Neural cell (in vitro differentiated cells): Measurements from ENCODE around the gene THRB. TPM values are rescaled to one million over a fixed set of nuclear protein-coding genes. Genes with fewer than 3 reads are reported as not detected.

Experiments used
- H2AFZ ChIP-seq: fragments of 200-600, 300-800 bp; sonication (generic), shearing (Covaris generic); 2 replicates; pipeline ENCODE4 v1.6.0; 2014; ENCODE audit warnings: low read depth, mild to moderate bottlenecking, antibody characterized with exemption, low read length, moderate library complexity
- H3F3A ChIP-seq: fragments of 200-600 bp; shearing (Covaris generic); 2 replicates; pipeline ENCODE4 v1.6.1; 2016; ENCODE audit warnings: mild to moderate bottlenecking, moderate library complexity, mixed read lengths, antibody characterized with exemption, low read length; ENCODE audit not compliant: insufficient read depth, poor library complexity, severe bottlenecking
- H3K27ac ChIP-seq: fragments of 200-600, 300-800 bp; sonication (generic), shearing (Covaris generic); 2 replicates; pipeline ENCODE4 v1.5.1; 2014; ENCODE audit warnings: mild to moderate bottlenecking, low read length, moderate library complexity
- H3K27me3 ChIP-seq: fragments of 300-800, 200-600 bp; sonication (generic), shearing (Covaris generic); 2 replicates; pipeline ENCODE4 v1.6.0; 2014; ENCODE audit warnings: mild to moderate bottlenecking, low read depth, low read length, moderate library complexity; ENCODE audit not compliant: insufficient read depth
- H3K36me3 ChIP-seq: fragments of 300-800, 200-600 bp; sonication (generic), shearing (Covaris generic); 2 replicates; pipeline ENCODE4 v1.5.1; 2014; ENCODE audit warnings: mild to moderate bottlenecking, antibody characterized with exemption, low read length, moderate library complexity; ENCODE audit not compliant: insufficient read depth
- H3K4me2 ChIP-seq: fragments of 300-800, 200-600 bp; sonication (generic), shearing (Covaris generic); 2 replicates; pipeline ENCODE4 v1.6.0; 2014; ENCODE audit warnings: mild to moderate bottlenecking, low read length
- H3K4me3 ChIP-seq: fragments of 300-800, 200-600 bp; sonication (generic), shearing (Covaris generic); 2 replicates; pipeline ENCODE4 v1.5.1; 2014; ENCODE audit warnings: mild to moderate bottlenecking, low read length, moderate library complexity
- H3K79me2 ChIP-seq: fragments of 200-600 bp; shearing (Covaris generic); replicated peaks from 2 replicates; pipeline ENCODE4 v1.6.0; 2014; ENCODE audit warnings: mild to moderate bottlenecking, low read length, moderate library complexity; ENCODE audit not compliant: insufficient read depth
- H3K9ac ChIP-seq: fragments of 300-800, 200-600 bp; sonication (generic), shearing (Covaris generic); 2 replicates; pipeline ENCODE4 v1.6.1; 2016; ENCODE audit warnings: mild to moderate bottlenecking, low read length, mixed read lengths
- H3K9me2 ChIP-seq: fragments of 200-600 bp; shearing (Covaris generic); 2 replicates; pipeline ENCODE4 v1.6.1; 2016; ENCODE audit warnings: mild to moderate bottlenecking, low read length, mixed read lengths; ENCODE audit not compliant: insufficient read depth
- H3K9me3 ChIP-seq: fragments of 200-600, 300-800 bp; sonication (generic), shearing (Covaris generic); 2 replicates; pipeline ENCODE4 v1.6.1; 2016; ENCODE audit warnings: mild to moderate bottlenecking, mixed run types, low read length, moderate library complexity, mixed read lengths
- H4K20me1 ChIP-seq: fragments of 200-600 bp; shearing (Covaris generic); 2 replicates; pipeline ENCODE4 v1.6.1; 2016; ENCODE audit warnings: mild to moderate bottlenecking, mixed run types; ENCODE audit not compliant: insufficient read depth
- CTCF ChIP-seq: fragments of 450-650 bp; IDR thresholded peaks from 2 replicates; pipeline ENCODE4 v1.5.1; 2014; ENCODE audit warnings: antibody characterized with exemption, mild to moderate bottlenecking, moderate library complexity; ENCODE audit not compliant: poor library complexity, severe bottlenecking
- EP300 ChIP-seq: fragments of 450-650 bp; conservative IDR thresholded peaks from 2 replicates; pipeline ENCODE4 v1.6.1; 2014; ENCODE audit warnings: antibody characterized with exemption, mild to moderate bottlenecking, moderate library complexity; ENCODE audit not compliant: poor library complexity, severe bottlenecking
- EZH2 ChIP-seq: fragments of 200-600, 300-800 bp; shearing (Covaris generic), sonication (generic); IDR thresholded peaks from 2 replicates; pipeline ENCODE4 v1.6.1; 2014; ENCODE audit warnings: antibody characterized with exemption, low read length, borderline replicate concordance, mild to moderate bottlenecking; ENCODE audit not compliant: insufficient read depth, poor library complexity, severe bottlenecking
- MXI1 ChIP-seq: fragments of 450-650 bp; conservative IDR thresholded peaks from 2 replicates; pipeline ENCODE4 v1.6.1; 2014; ENCODE audit warnings: antibody characterized with exemption, mild to moderate bottlenecking; ENCODE audit not compliant: poor library complexity, severe bottlenecking
- POLR2AphosphoS5 ChIP-seq: IDR thresholded peaks from 2 replicates; pipeline ENCODE4 v1.6.1; 2012
- RAD21 ChIP-seq: fragments of 450-650 bp; conservative IDR thresholded peaks from 2 replicates; pipeline ENCODE4 v1.6.1; 2014; ENCODE audit warnings: antibody characterized with exemption, mild to moderate bottlenecking, moderate library complexity
- REST ChIP-seq: IDR thresholded peaks from 2 replicates; pipeline ENCODE4 v1.6.1; 2012; ENCODE audit warnings: borderline replicate concordance
- SMC3 ChIP-seq: fragments of 450-650 bp; conservative IDR thresholded peaks from 2 replicates; pipeline ENCODE4 v1.6.1; 2014; ENCODE audit warnings: antibody characterized with exemption, mild to moderate bottlenecking, moderate library complexity; ENCODE audit not compliant: poor library complexity
- TAF1 ChIP-seq: IDR thresholded peaks from 2 replicates; pipeline ENCODE4 v1.6.1; 2012; ENCODE audit warnings: low read depth
- polyA plus RNA-seq: library from polyadenylated mRNA; depleted of rRNA; stranded (reverse); fragments of >200 nt; gene quantifications from 2 replicates; pipeline ENCODE4 v1.2.3, GENCODE V29; 2014

Gene THRB
- polyA plus RNA-seq, 1 donor from 2014 or later = 1.7 TPM

- no peak for TF ChIP-seq CTCF
- TF ChIP-seq SMC3 = no peak
- no peak for TF ChIP-seq EZH2
- no peak for TF ChIP-seq EP300
- TF ChIP-seq TAF1 = no peak
- no peak for TF ChIP-seq MXI1
- TF ChIP-seq REST = no peak
- no peak for TF ChIP-seq POLR2AphosphoS5
- no peak for TF ChIP-seq RAD21
- Histone ChIP-seq H3K4me3 (no peak overlapping the region), H3K9me3 (no peaks in the 10 kb centered on the region), H3K27me3 (no peaks in the 10 kb centered on the region), H3K36me3 (no peaks in the 10 kb centered on the region), H3K27ac (no peak overlapping the region), H4K20me1 (no peaks in the 10 kb centered on the region), H3K9ac (no peak overlapping the region), H3K4me2 (no peak overlapping the region), H2AFZ (no peak overlapping the region), H3K79me2 (no peaks in the 10 kb centered on the region), H3K9me2 (no peaks in the 10 kb centered on the region), H3F3A (no peaks in the 10 kb centered on the region)
Measured at GRCh38 chr3:24145981-24146822, 348.4 kb downstream of the THRB start.

GRCh38 chr3:24145481-24145880, 349.2 kb downstream of the THRB start:
- Histone ChIP-seq H3K9me3 (no peaks in the 10 kb centered on the region), H4K20me1 (no peaks in the 10 kb centered on the region), H3K79me2 (no peaks in the 10 kb centered on the region), H3F3A (no peaks in the 10 kb centered on the region), H3K9me2 (no peaks in the 10 kb centered on the region), H3K36me3 (no peaks in the 10 kb centered on the region), H3K9ac (no peak overlapping the region), H3K27ac (no peak overlapping the region), H3K27me3 (no peaks in the 10 kb centered on the region), H3K4me3 (no peak overlapping the region), H3K4me2 (no peak overlapping the region), H2AFZ (no peak overlapping the region)
- TF ChIP-seq SMC3 (no peak), REST (no peak), CTCF (no peak), TAF1 (no peak), POLR2AphosphoS5 (no peak), EP300 (no peak), MXI1 (no peak), EZH2 (no peak), RAD21 (no peak)
